SW480 (cell line): ENCODE results near the gene RIMKLB.
"Not testable (repeated sequence)": the region's sequence is repeated elsewhere in the genome, so short reads cannot be mapped to it uniquely, and the experiment has no call there.

ENCODE experiments used
- DNase-seq: peaks from one replicate; pipeline ENCODE4 v3.0.0-alpha.2; 2016; ENCODE audit warnings: low spot score

The RIMKLB gene

GRCh38 chr12:8692573-8692972 is 5.2 kb upstream of the RIMKLB start:
- no peak for DNase-seq

GRCh38 chr12:8695116-8695515 is 2.7 kb upstream of the RIMKLB start:
- DNase-seq, result no peak

- no peak for DNase-seq
Observed at GRCh38 chr12:8696442-8697090, 1.2 kb upstream of the RIMKLB start.

- DNase-seq, result peak; percentile 79
Observed at GRCh38 chr12:8697120-8697475, 693 bp upstream of the RIMKLB start.

GRCh38 chr12:8698132-8698851 is 501 bp downstream of the RIMKLB start:
- peak; percentile 75 for DNase-seq

GRCh38 chr12:8698879-8699278 is 1.1 kb downstream of the RIMKLB start:
- DNase-seq, result peak; percentile 50

- DNase-seq, result no peak
Observed at GRCh38 chr12:8699714-8700113, 1.9 kb downstream of the RIMKLB start.

GRCh38 chr12:8701046-8701660 is 3.4 kb downstream of the RIMKLB start:
- DNase-seq, result no peak

GRCh38 chr12:8702159-8702558 is 4.4 kb downstream of the RIMKLB start:
- no peak for DNase-seq

- no peak for DNase-seq
Observed at GRCh38 chr12:8709124-8709830, 11.5 kb downstream of the RIMKLB start.

- DNase-seq, result no peak
Observed at GRCh38 chr12:8712572-8712971, 14.8 kb downstream of the RIMKLB start.

- no peak for DNase-seq
Observed at GRCh38 chr12:8722286-8722800, 24.6 kb downstream of the RIMKLB start.

- no peak for DNase-seq
Observed at GRCh38 chr12:8734873-8735381, 37.1 kb downstream of the RIMKLB start.

GRCh38 chr12:8742501-8742900 is 44.7 kb downstream of the RIMKLB start:
- no peak for DNase-seq

GRCh38 chr12:8743121-8743520 is 45.3 kb downstream of the RIMKLB start:
- DNase-seq, result not testable (repeated sequence)

- not testable (repeated sequence) for DNase-seq
Observed at GRCh38 chr12:8745631-8746030, 47.8 kb downstream of the RIMKLB start.

- no peak for DNase-seq
Observed at GRCh38 chr12:8746046-8746445, 48.3 kb downstream of the RIMKLB start.

- not testable (repeated sequence) for DNase-seq
Observed at GRCh38 chr12:8760076-8760475, 62.3 kb downstream of the RIMKLB start.

GRCh38 chr12:8762701-8763100 is 64.9 kb downstream of the RIMKLB start:
- DNase-seq, result not testable (repeated sequence)

GRCh38 chr12:8766121-8766520 is 68.3 kb downstream of the RIMKLB start:
- DNase-seq, result not testable (repeated sequence)

GRCh38 chr12:8770499-8770898 is 72.7 kb downstream of the RIMKLB start:
- no peak for DNase-seq

GRCh38 chr12:8771072-8771471 is 73.3 kb downstream of the RIMKLB start:
- no peak for DNase-seq
